MM.1S (cell line): ENCODE results near the gene WDR81.

Experiments used
- CTCF ChIP-seq: fragments of 300-600 bp; sonication (generic); IDR thresholded peaks from 2 replicates; pipeline ENCODE4 v1.5.1; 2016; ENCODE audit warnings: antibody characterized with exemption, low read length, mixed read lengths
- EZH2 ChIP-seq: fragments of 300-600 bp; sonication (generic); optimal IDR thresholded peaks from 2 replicates; pipeline ENCODE3; 2017; ENCODE audit warnings: low read depth, mild to moderate bottlenecking, antibody characterized with exemption, low read length, mixed read lengths

GRCh38 chr17:1742371-1743087 is 18.0 kb downstream of the WDR81 start, which contains the start of gene SERPINF2:
- TF ChIP-seq CTCF: no peak
- TF ChIP-seq EZH2: no peak
